BLaER1 treated with 17β-estradiol and CSF1 and Interleukin-3, amounts not matched to agents 10 nM and 100 nM (cell line): ENCODE results near the gene SYNGR3.

Experiments used
- H3K27ac ChIP-seq, 11 experiments: shearing (Covaris generic); formaldehyde crosslinking; 2 replicates each; pipeline ENCODE4 v1.8.1; 2022
- H3K27me3 ChIP-seq, 11 experiments: shearing (Covaris generic); formaldehyde crosslinking; 2 replicates each; pipeline ENCODE4 v1.8.1; 2022
- H3K36me3 ChIP-seq, 11 experiments: shearing (Covaris generic); formaldehyde crosslinking; 2 replicates each; pipeline ENCODE4 v1.8.1; 2022
- H3K4me1 ChIP-seq, 10 experiments: shearing (Covaris generic); formaldehyde crosslinking; 2 replicates each; pipeline ENCODE4 v1.8.1; 2022
- H3K4me2 ChIP-seq, 11 experiments: shearing (Covaris generic); formaldehyde crosslinking; 2 replicates each; pipeline ENCODE4 v1.8.1; 2022
- H3K4me3 ChIP-seq, 10 experiments: shearing (Covaris generic); formaldehyde crosslinking; 2 replicates each; pipeline ENCODE4 v1.8.1; 2022
- H3K9ac ChIP-seq, 11 experiments: shearing (Covaris generic); formaldehyde crosslinking; 2 replicates each; pipeline ENCODE4 v1.8.1; 2022
- H3K9me3 ChIP-seq, 11 experiments: shearing (Covaris generic); formaldehyde crosslinking; replicated peaks in 1 of 11; 2 replicates each; pipeline ENCODE4 v1.8.1; 2022
- H4K20me1 ChIP-seq, 11 experiments: shearing (Covaris generic); formaldehyde crosslinking; 2 replicates each; pipeline ENCODE4 v1.8.1; 2022
- Cebpa-rat ChIP-seq, 11 experiments: shearing (Covaris generic); IDR thresholded peaks; 2 replicates each; pipeline ENCODE4 v1.8.1; 2022

Gene SYNGR3

DNA sequence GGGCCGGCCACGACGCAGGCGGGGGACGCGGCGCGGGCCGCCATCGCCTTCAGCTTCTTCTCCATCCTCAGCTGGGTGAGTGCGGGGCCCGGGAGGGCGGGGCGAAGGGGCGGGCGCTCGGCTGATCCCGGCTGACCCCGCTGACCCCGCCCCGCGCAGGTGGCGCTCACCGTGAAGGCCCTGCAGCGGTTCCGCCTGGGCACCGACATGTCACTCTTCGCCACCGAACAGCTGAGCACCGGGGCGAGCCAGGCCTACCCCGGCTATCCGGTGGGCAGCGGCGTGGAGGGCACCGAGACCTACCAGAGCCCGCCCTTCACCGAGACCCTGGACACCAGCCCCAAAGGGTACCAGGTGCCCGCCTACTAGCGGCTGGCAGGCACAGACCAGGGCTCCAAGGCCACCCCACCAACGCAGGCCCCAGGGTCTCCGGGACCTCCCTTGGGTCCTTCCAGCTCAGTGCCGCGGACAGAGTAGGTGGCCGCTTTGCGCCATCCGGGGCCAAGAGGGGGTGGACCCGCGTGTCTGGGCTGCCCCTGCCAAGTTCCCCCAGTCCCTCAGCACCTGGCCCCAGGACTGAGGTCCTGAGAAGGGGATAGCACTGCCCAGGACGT is 3.0 kb downstream of the SYNGR3 start:
- 0 out of 22 replicates have a peak overlapping the region, but pooled peaks of 1 of the 11 experiments have one; percentile 6 for H3K27ac ChIP-seq
- no peak for TF ChIP-seq Cebpa-rat (IDR thresholded peaks at IDR 0.05)
- H3K27me3 ChIP-seq: peaks cover 40 to 54% (median 52%) of the 10 kb centered on the region in 11 experiments
- peaks cover 0 to 42% (median 27%) of the 10 kb centered on the region in 11 experiments; a peak in 18 of 22 replicates for H4K20me1 ChIP-seq
- H3K4me3 ChIP-seq: 0 out of 20 replicates have a peak overlapping the region, but pooled peaks of 1 of the 10 experiments have one; percentile 35
- H3K9me3 ChIP-seq: peaks cover 0 to 10% (median 0%) of the 10 kb centered on the region in 11 experiments; a peak in 8 of 22 replicates
- peak overlapping the region in 9 of 11 experiments; percentile 17 to 44 (median 29); a peak in 13 of 22 replicates for H3K4me2 ChIP-seq
- peaks cover 17 to 41% (median 35%) of the 10 kb centered on the region in 10 experiments for H3K4me1 ChIP-seq
- H3K36me3 ChIP-seq: peaks cover 11 to 29% (median 25%) of the 10 kb centered on the region in 11 experiments
- 0 out of 22 replicates have a peak overlapping the region, but pooled peaks of 1 of the 11 experiments have one; percentile 11 for H3K9ac ChIP-seq

GRCh38 chr16:1993731-1994131 is 4.0 kb downstream of the SYNGR3 start:
- peaks cover 21 to 38% (median 34%) of the 10 kb centered on the region in 11 experiments for H3K36me3 ChIP-seq
- H4K20me1 ChIP-seq: peaks cover 0 to 50% (median 37%) of the 10 kb centered on the region in 11 experiments; a peak in 18 of 22 replicates
- no peak overlapping the region for H3K4me3 ChIP-seq
- H3K27ac ChIP-seq: peak overlapping the region in 5 of 11 experiments; percentile 6 to 23 (median 18); a peak in 3 of 22 replicates
- peak overlapping the region in 8 of 11 experiments; percentile 9 to 39 (median 20); a peak in 12 of 22 replicates for H3K4me2 ChIP-seq
- no peak for TF ChIP-seq Cebpa-rat (IDR thresholded peaks at IDR 0.05)
- peaks cover 0 to 10% (median 0%) of the 10 kb centered on the region in 11 experiments; a peak in 8 of 22 replicates for H3K9me3 ChIP-seq
- peaks cover 17 to 41% (median 35%) of the 10 kb centered on the region in 10 experiments for H3K4me1 ChIP-seq
- H3K9ac ChIP-seq: 0 out of 22 replicates have a peak overlapping the region, but pooled peaks of 2 of the 11 experiments have one; percentile 11 to 26
- peaks cover 37 to 45% (median 43%) of the 10 kb centered on the region in 11 experiments for H3K27me3 ChIP-seq

GRCh38 chr16:1997494-1998359 is 8.0 kb downstream of the SYNGR3 start:
- Histone ChIP-seq H3K27me3 (peaks cover under 1 to 7% (median 5%) of the 10 kb centered on the region in 11 experiments; a peak in 19 of 22 replicates), H3K36me3 (peaks cover 60 to 78% (median 74%) of the 10 kb centered on the region in 11 experiments), H3K9me3 (peaks cover 0 to 5% (median 0%) of the 10 kb centered on the region in 11 experiments; a peak in 8 of 22 replicates), H3K27ac (no peak overlapping the region), H3K4me3 (no peak overlapping the region), H3K4me1 (peaks cover 0 to 17% (median 14%) of the 10 kb centered on the region in 10 experiments; a peak in 12 of 20 replicates), H3K4me2 (no peak overlapping the region), H3K9ac (no peak overlapping the region), H4K20me1 (peaks cover 5 to 71% (median 57%) of the 10 kb centered on the region in 11 experiments; a peak in 21 of 22 replicates)
- no peak for TF ChIP-seq Cebpa-rat (IDR thresholded peaks at IDR 0.05)

DNA sequence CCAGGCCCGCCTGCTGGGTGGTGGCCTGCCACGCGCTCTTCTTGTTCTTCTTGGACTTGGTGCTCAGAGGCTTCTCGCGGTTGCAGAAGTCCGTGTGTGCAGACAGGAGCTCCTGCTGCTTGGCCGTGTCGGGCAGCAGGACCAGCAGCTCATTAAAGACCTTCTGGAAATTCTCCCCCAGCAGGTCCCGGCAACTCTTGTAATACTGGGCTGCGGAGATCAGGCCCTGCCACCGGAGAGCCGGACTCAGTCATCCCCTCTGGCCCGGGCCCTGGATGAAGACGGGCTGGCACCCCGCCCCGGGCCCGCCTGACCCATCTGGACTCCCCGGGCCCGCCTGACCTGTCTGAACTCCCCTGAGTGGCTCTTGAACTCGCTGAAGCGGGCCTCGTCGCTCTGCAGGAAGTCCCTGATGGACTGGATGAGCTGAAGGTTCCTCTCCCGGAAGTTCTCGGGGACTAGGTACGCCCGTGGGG is 8.6 kb downstream of the SYNGR3 start:
- Histone ChIP-seq H3K9ac (no peak overlapping the region), H3K4me3 (no peak overlapping the region), H3K27ac (no peak overlapping the region), H3K27me3 (peaks cover 0 to under 1% (median 0%) of the 10 kb centered on the region in 11 experiments; a peak in 1 of 22 replicates), H3K4me2 (no peak overlapping the region), H3K36me3 (peaks cover 66 to 85% (median 81%) of the 10 kb centered on the region in 11 experiments), H4K20me1 (peaks cover 10 to 78% (median 64%) of the 10 kb centered on the region in 11 experiments; a peak in 21 of 22 replicates), H3K9me3 (no peaks in the 10 kb centered on the region), H3K4me1 (peaks cover 1 to 10% (median 9%) of the 10 kb centered on the region in 10 experiments; a peak in 14 of 20 replicates)
- TF ChIP-seq Cebpa-rat (IDR thresholded peaks at IDR 0.05): no peak

DNA sequence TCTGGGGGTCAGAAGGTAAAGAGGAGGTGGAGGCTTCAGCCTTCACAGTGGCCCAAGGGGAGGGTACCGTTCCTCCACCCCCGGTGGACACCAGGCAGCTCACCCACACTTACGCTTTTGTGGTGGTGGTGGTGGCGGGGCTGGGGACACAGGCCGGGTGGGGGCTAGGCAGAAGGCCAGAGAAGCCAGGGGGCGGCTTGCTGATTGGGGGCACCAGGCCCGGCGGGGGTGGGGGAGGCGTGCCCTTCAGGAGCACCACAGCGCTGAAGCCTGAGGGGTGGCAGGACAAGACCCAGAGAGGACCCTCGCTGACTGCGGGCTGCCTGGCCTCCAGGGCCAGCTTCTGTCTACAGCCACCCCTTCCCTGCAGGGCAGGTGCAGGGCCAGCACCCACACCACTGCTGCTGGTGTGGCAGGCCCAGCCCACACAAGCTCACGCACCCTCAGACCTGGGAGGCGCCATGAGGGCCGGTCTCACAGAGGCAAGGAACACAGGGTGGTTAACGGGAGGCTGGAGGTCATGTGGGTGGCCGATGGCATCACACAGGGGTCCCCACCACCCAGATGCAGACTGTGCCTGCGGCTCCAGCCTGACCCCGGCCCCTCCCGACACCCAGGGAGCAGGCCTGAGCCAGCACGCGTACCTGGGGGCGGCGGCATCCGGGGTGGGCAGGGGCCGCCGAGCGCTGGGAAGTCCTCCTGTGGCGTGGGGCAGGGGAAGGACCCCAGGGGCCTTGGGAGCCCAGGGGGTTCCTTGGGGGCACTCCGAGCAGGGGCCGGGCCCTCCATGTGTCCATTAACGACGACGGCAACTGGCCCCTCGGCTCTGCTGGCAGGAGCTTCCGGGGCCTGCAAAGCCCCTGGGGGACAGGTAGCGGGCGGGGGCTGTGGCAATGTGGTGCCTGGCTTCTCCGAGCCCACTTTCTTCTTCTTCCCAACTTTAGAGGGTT is 9.4 kb downstream of the SYNGR3 start:
- Histone ChIP-seq H3K4me1 (peaks cover 4 to 10% (median 9%) of the 10 kb centered on the region in 10 experiments), H3K9ac (no peak overlapping the region), H3K27ac (no peak overlapping the region), H4K20me1 (peaks cover 16 to 85% (median 71%) of the 10 kb centered on the region in 11 experiments; a peak in 21 of 22 replicates), H3K4me2 (no peak overlapping the region), H3K4me3 (no peak overlapping the region), H3K9me3 (no peaks in the 10 kb centered on the region), H3K36me3 (peaks cover 69 to 88% (median 85%) of the 10 kb centered on the region in 11 experiments), H3K27me3 (no peaks in the 10 kb centered on the region)
- no peak for TF ChIP-seq Cebpa-rat (IDR thresholded peaks at IDR 0.05)

DNA sequence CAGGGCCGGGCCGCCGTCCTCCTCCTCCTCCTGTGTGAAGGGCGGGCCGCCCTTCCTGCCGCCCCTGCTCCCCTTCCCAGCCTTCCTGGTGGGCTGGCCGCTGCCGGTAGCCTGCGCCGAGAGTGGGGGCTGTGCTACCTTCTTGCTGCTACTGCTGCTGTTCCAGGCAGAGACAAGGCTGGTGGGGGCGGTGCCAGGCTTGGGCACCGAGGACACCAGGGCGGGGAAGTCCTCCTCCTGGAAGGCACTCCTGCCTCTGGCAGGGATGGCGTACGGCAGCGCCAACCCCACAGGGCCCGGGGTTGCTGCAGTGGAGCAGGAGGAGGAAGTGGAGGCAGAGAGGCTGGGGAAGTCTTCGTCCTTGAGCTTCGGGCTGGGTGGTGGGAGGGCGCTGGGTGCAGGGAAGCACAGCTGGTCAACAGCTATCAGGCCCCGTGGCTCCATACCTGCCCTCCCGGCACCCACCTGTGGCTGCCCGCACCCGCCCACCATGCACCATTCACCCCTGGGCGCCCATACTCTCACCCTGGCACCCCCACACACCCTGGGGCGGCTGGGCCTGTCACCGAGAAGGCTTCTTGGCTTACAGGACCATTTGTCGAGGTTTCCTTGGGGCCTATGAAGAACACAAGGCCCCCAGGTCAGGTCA is 10.2 kb downstream of the SYNGR3 start:
- H3K4me1 ChIP-seq: peaks cover 11 to 18% (median 16%) of the 10 kb centered on the region in 10 experiments
- no peak for TF ChIP-seq Cebpa-rat (IDR thresholded peaks at IDR 0.05)
- no peak overlapping the region for H3K4me3 ChIP-seq
- no peaks in the 10 kb centered on the region for H3K9me3 ChIP-seq
- peaks cover 24 to 94% (median 80%) of the 10 kb centered on the region in 11 experiments; a peak in 21 of 22 replicates for H4K20me1 ChIP-seq
- H3K27ac ChIP-seq: no peak overlapping the region
- no peak overlapping the region; a peak in 1 of 22 replicates for H3K9ac ChIP-seq
- H3K36me3 ChIP-seq: peaks cover 70 to 95% (median 87%) of the 10 kb centered on the region in 11 experiments
- H3K27me3 ChIP-seq: no peaks in the 10 kb centered on the region
- H3K4me2 ChIP-seq: no peak overlapping the region

DNA sequence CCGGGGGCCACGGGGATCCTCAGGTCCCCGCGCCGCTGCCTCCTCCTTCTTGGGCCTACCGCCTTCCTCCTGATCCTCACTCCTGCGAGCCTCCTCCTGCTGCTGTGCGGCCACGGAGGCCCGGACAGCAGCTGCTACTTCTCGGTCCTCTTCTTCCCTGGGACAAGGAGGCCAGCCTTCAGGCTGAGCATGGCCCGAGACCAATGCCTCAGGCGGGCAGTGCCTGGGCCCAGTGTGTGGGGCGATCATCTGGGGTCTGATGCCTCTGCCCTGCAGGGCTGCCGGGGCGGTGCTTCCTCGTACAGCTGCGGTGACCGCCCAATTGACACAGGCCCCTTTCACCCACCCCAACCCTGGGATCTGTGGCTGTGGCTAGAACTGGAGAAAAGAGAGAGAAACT is 11.3 kb downstream of the SYNGR3 start:
- Histone ChIP-seq H3K27me3 (no peaks in the 10 kb centered on the region), H3K9ac (0 out of 22 replicates have a peak overlapping the region, but pooled peaks of 1 of the 11 experiments have one; percentile 18), H3K9me3 (no peaks in the 10 kb centered on the region), H3K4me2 (no peak overlapping the region), H3K36me3 (peaks cover 70 to 94% (median 82%) of the 10 kb centered on the region in 11 experiments), H3K4me1 (peaks cover 22 to 29% (median 26%) of the 10 kb centered on the region in 10 experiments), H3K27ac (no peak overlapping the region), H3K4me3 (no peak overlapping the region), H4K20me1 (peaks cover 35 to 99% (median 89%) of the 10 kb centered on the region in 11 experiments; a peak in 21 of 22 replicates)
- no peak for TF ChIP-seq Cebpa-rat (IDR thresholded peaks at IDR 0.05)
